Panc1 (cell line): ENCODE results near the gene PRKAG2. TPM values are rescaled to one million over a fixed set of nuclear protein-coding genes. Genes with fewer than 3 reads are reported as not detected.

Source experiments
- ATAC-seq: fragments of 200-7000 bp; cut with Tn5 transposase; 2 replicates; pipeline ENCODE4 v1.9.1; 2020; ENCODE audit warnings: mild to moderate bottlenecking, moderate library complexity
- BruUV-seq: library from RNA; stranded (reverse); fragments of 400-500 nt; replicated peaks from 2 replicates; lab custom pipeline; 2021; lab: Mats Ljungman, UMichigan
- CTCF ChIA-PET: fragments of 300-600 bp; sonication (Branson Sonifier 250); formaldehyde crosslinking; loops from one replicate; lab custom pipeline; 2022; ENCODE audit warnings: antibody characterized with exemption; lab: Charles Lee
- POLR2A ChIA-PET: fragments of 300-600 bp; sonication (Branson Sonifier 250); formaldehyde crosslinking; loops from one replicate; lab custom pipeline; 2022; ENCODE audit warnings: antibody characterized with exemption; lab: Charles Lee
- DNase-seq: peaks from one replicate; pipeline ENCODE4 v3.0.0-alpha.2; 2010; ENCODE audit warnings: low read depth, low spot score
- H3K27ac ChIP-seq: 2 replicates; pipeline ENCODE4 v1.5.1; 2011; ENCODE audit warnings: mild to moderate bottlenecking, low read length, inconsistent platforms
- H3K27me3 ChIP-seq: fragments of 200-500 bp; sonication (Bioruptor generic); 2 replicates; pipeline ENCODE4 v1.6.0; 2014; ENCODE audit warnings: low read length, inconsistent platforms; ENCODE audit not compliant: control insufficient read depth, insufficient read depth
- H3K36me3 ChIP-seq: fragments of 200-500 bp; sonication (Bioruptor generic); 2 replicates; pipeline ENCODE4 v1.5.1; 2014; ENCODE audit warnings: inconsistent platforms, mild to moderate bottlenecking, low read length, moderate library complexity; ENCODE audit not compliant: control insufficient read depth, insufficient read depth
- H3K4me1 ChIP-seq: 2 replicates; pipeline ENCODE4 v1.5.1; 2011; ENCODE audit warnings: inconsistent platforms, mild to moderate bottlenecking, low read length, moderate library complexity; ENCODE audit not compliant: control insufficient read depth, insufficient read depth
- H3K4me3 ChIP-seq, 2 experiments: 2 replicates each; pipeline ENCODE4 v1.5.1; 2011 to 2012; ENCODE audit warnings: low read depth in 2 of 2, low read length in 2 of 2, mild to moderate bottlenecking in 2 of 2, inconsistent platforms in 1 of 2, moderate library complexity in 1 of 2
- H3K9me3 ChIP-seq: fragments of 200-500 bp; sonication (Bioruptor generic); 2 replicates; pipeline ENCODE4 v1.5.1; 2014; ENCODE audit warnings: low read depth, mild to moderate bottlenecking, inconsistent platforms, low read length, moderate library complexity; ENCODE audit not compliant: control insufficient read depth, insufficient read depth
- POLR2AphosphoS5 ChIP-seq: IDR thresholded peaks from 2 replicates; pipeline ENCODE4 v1.6.1; 2012; ENCODE audit warnings: mild to moderate bottlenecking, low read depth, low read length, moderate library complexity
- SIN3A ChIP-seq: IDR thresholded peaks from 2 replicates; pipeline ENCODE4 v1.6.1; 2012; ENCODE audit warnings: low read depth, mild to moderate bottlenecking, low read length, moderate library complexity, borderline replicate concordance; ENCODE audit not compliant: insufficient read depth
- TCF7L2 ChIP-seq: IDR thresholded peaks from 2 replicates; pipeline ENCODE4 v1.6.1; 2011; ENCODE audit warnings: mild to moderate bottlenecking, low read depth, low read length, inconsistent platforms
- in situ Hi-C: cut with HindIII; loops from 2 replicates; pipeline ENCODE4 v1.10.0; 2016; ENCODE audit warnings: low sequenced_read_pairs, low pct_unique_long_range_greater_than_20kb
- intact Hi-C: fragments of 100-400 bp; cut with micrococcal nuclease; formaldehyde crosslinking; loops from one replicate; pipeline ENCODE4 v1.10.0; 2022; ENCODE audit not compliant: unreplicated experiment
- total RNA-seq: library from RNA; stranded (reverse); gene quantifications from one replicate; pipeline ENCODE4 v1.2.1, GENCODE V29; 2021; ENCODE audit not compliant: unreplicated experiment
- TF ChIP-seq, protein P1 (sequence below), 2 experiments: IDR thresholded peaks; 2 replicates each; pipeline ENCODE4 v1.6.1; 2011 to 2012; ENCODE audit warnings: low read depth in 2 of 2, control low read depth in 1 of 2, low read length in 1 of 2, mild to moderate bottlenecking in 1 of 2, moderate library complexity in 1 of 2; ENCODE audit not compliant: insufficient read depth in 1 of 2
- TF ChIP-seq, protein P2 (sequence below): fragments of 450-650 bp; IDR thresholded peaks from 2 replicates; pipeline ENCODE4 v1.5.1; 2017; ENCODE audit warnings: mild to moderate bottlenecking

The PRKAG2 gene
- total RNA-seq, 1 experiment from 2014 or later: 71.6 TPM

DNA sequence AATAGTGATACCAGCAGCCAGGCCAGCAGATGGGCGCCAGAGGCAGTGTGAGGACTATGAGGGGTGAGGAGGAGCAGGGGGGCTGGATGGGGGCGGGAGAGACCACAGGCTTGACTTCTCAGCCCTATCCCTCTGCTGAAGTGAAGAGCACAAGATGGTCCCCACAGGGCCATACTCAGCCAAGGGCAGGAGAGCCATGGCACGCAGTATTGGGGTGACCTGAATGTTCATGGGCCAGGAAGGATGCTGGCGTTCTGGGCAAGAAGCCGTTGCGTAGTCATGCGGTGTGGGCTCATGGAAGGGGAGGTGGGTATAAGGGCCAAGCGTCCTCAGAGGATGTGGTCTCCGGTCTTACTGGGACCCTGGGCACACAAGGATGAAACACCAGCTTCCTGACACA is 146.3 kb downstream of the PRKAG2 start:
- DNase-seq (no peak), ATAC-seq (no peak)
- no TSS peak for BruUV-seq
- intact Hi-C loops (no loop called here), in situ Hi-C loops (no loop called here)
- TF ChIP-seq SIN3A (no peak), TCF7L2 (no peak), POLR2AphosphoS5 (no peak)
- TF ChIP-seq, protein P1, sequence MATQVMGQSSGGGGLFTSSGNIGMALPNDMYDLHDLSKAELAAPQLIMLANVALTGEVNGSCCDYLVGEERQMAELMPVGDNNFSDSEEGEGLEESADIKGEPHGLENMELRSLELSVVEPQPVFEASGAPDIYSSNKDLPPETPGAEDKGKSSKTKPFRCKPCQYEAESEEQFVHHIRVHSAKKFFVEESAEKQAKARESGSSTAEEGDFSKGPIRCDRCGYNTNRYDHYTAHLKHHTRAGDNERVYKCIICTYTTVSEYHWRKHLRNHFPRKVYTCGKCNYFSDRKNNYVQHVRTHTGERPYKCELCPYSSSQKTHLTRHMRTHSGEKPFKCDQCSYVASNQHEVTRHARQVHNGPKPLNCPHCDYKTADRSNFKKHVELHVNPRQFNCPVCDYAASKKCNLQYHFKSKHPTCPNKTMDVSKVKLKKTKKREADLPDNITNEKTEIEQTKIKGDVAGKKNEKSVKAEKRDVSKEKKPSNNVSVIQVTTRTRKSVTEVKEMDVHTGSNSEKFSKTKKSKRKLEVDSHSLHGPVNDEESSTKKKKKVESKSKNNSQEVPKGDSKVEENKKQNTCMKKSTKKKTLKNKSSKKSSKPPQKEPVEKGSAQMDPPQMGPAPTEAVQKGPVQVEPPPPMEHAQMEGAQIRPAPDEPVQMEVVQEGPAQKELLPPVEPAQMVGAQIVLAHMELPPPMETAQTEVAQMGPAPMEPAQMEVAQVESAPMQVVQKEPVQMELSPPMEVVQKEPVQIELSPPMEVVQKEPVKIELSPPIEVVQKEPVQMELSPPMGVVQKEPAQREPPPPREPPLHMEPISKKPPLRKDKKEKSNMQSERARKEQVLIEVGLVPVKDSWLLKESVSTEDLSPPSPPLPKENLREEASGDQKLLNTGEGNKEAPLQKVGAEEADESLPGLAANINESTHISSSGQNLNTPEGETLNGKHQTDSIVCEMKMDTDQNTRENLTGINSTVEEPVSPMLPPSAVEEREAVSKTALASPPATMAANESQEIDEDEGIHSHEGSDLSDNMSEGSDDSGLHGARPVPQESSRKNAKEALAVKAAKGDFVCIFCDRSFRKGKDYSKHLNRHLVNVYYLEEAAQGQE (IDR thresholded peaks at IDR 0.05; ENCODE audit: insufficient read depth in 1 of 2, low read depth in 2 of 2, low read length in 1 of 2): no peak
- TF ChIP-seq, protein P2, sequence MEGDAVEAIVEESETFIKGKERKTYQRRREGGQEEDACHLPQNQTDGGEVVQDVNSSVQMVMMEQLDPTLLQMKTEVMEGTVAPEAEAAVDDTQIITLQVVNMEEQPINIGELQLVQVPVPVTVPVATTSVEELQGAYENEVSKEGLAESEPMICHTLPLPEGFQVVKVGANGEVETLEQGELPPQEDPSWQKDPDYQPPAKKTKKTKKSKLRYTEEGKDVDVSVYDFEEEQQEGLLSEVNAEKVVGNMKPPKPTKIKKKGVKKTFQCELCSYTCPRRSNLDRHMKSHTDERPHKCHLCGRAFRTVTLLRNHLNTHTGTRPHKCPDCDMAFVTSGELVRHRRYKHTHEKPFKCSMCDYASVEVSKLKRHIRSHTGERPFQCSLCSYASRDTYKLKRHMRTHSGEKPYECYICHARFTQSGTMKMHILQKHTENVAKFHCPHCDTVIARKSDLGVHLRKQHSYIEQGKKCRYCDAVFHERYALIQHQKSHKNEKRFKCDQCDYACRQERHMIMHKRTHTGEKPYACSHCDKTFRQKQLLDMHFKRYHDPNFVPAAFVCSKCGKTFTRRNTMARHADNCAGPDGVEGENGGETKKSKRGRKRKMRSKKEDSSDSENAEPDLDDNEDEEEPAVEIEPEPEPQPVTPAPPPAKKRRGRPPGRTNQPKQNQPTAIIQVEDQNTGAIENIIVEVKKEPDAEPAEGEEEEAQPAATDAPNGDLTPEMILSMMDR: no peak
- ChIA-PET CTCF (no interaction called here), POLR2A (interaction anchor here (0.6 kb wide), 1 partner anchor 209 kb away, joined by 14 read pairs; no protein-coding TSS in a partner anchor)
- H3K27me3 ChIP-seq: no peaks in the 10 kb centered on the region
- no peak overlapping the region for H3K4me3 ChIP-seq
- H3K4me1 ChIP-seq: peaks cover 53% of the 10 kb centered on the region
- no peak overlapping the region for H3K27ac ChIP-seq
- H3K9me3 ChIP-seq: no peaks in the 10 kb centered on the region
- no peaks in the 10 kb centered on the region for H3K36me3 ChIP-seq

DNA sequence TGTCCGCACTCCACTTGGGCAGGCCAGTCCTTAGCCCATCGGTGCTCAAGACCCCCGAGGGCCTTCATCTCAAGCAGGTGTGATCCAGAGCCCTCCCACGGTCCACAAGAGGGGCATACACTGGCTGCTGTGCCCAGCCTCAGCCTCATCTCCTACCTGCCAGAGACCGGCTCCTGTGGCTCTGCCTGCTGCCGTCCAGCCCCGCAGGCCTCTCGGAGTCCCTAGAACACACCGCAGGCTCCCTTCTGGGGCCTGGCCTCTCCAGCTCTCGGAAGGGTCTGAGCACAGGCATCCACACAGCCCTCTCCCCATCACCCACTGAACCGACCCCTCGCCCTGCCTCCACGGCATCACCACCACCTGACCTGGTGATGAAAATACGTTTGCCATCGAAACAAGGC is 147.4 kb downstream of the PRKAG2 start:
- TF ChIP-seq POLR2AphosphoS5 (no peak), TCF7L2 (no peak), SIN3A (no peak)
- TF ChIP-seq, protein P2: no peak
- TF ChIP-seq, protein P1 (IDR thresholded peaks at IDR 0.05; ENCODE audit: insufficient read depth in 1 of 2, low read depth in 2 of 2, low read length in 1 of 2): no peak
- ChIA-PET POLR2A (interaction anchor here (0.6 kb wide), 1 partner anchor 159 kb away, joined by 3 read pairs; no protein-coding TSS in a partner anchor), CTCF (no interaction called here)
- no peak overlapping the region for H3K4me3 ChIP-seq
- in situ Hi-C loops (no loop called here), intact Hi-C loops (no loop called here)
- no peak for ATAC-seq
- H3K36me3 ChIP-seq: no peaks in the 10 kb centered on the region
- no peaks in the 10 kb centered on the region for H3K27me3 ChIP-seq
- BruUV-seq: no TSS peak
- H3K27ac ChIP-seq: no peak overlapping the region; the same call in 1 of the 2 replicates
- peaks cover 47% of the 10 kb centered on the region for H3K4me1 ChIP-seq
- DNase-seq: no peak
- no peaks in the 10 kb centered on the region for H3K9me3 ChIP-seq
